Psoas muscle (tissue), 8 donors: ENCODE measurements around the gene PAK1. TPM values are rescaled to one million over a fixed set of nuclear protein-coding genes. Genes with fewer than 3 reads are reported as not detected.

ENCODE experiments used
- ATAC-seq, 4 donors: fragments of 200-7000 bp; cut with Tn5 transposase; one replicate each; pipeline ENCODE4 v1.9.1; 2020; ENCODE audit warnings: moderate library complexity in 3 of 4, mild to moderate bottlenecking in 2 of 4
- DNase-seq, 2 donors: peaks; one replicate each; pipeline ENCODE4 v3.0.0-alpha.2; 2020
- H3K27ac ChIP-seq: fragments of 200-600 bp; one replicate; pipeline ENCODE4 v1.8.0; 2022
- H3K27me3 ChIP-seq, 3 donors: fragments of 200-600 bp in 1 of 3; one replicate each; pipeline versions ENCODE4 v1.6.1 to v1.8.0; 2013 to 2022; ENCODE audit warnings: low read length in 2 of 3, mild to moderate bottlenecking in 2 of 3, moderate library complexity in 1 of 3; ENCODE audit not compliant: insufficient read depth in 3 of 3
- H3K36me3 ChIP-seq, 2 donors: fragments of 200-600 bp in 1 of 2; one replicate each; pipeline versions ENCODE4 v1.6.1 to v1.8.0; 2013 to 2022; ENCODE audit warnings: low read depth in 1 of 2, mild to moderate bottlenecking in 1 of 2, moderate library complexity in 1 of 2; ENCODE audit not compliant: insufficient read depth in 1 of 2
- H3K4me1 ChIP-seq: fragments of 200-600 bp; one replicate; pipeline ENCODE4 v1.8.0; 2022
- H3K4me3 ChIP-seq: fragments of 200-600 bp; one replicate; pipeline ENCODE4 v1.8.0; 2022; ENCODE audit warnings: mild to moderate bottlenecking
- H3K9me3 ChIP-seq: fragments of 200-600 bp; one replicate; pipeline ENCODE4 v1.8.0; 2022
- CTCF ChIP-seq: fragments of 200-600 bp; IDR thresholded peaks from one replicate; pipeline ENCODE4 v1.8.0; 2022; ENCODE audit warnings: antibody characterized with exemption
- WGBS, 3 donors: extraction: QIAGEN DNeasy Blood & Tissue Kit; methylation state at CpG; one replicate each; pipeline versions ENCODE4 v1.1.6 to v1.1.7; 2013; 5-methylcytosine and 5-hydroxymethylcytosine counted together
- intact Hi-C, 2 donors: fragments of 100-400 bp; cut with DNase I; formaldehyde crosslinking; loops; one replicate each; pipeline versions ENCODE4 v1.11.0 to v1.14.2; 2022
- polyA plus RNA-seq, 3 donors: library from polyadenylated mRNA; stranded (reverse); fragments of 200-250 nt; gene quantifications; one replicate each; pipeline ENCODE4 v1.2.3, GENCODE V29; 2013
- total RNA-seq, 4 donors: library from RNA; stranded (reverse); fragmentation: NEBNext Ultra II Directional in 2 of 4; extraction: Animal tissue kit (Norgen Biotek cat#: 25700) in 2 of 4; gene quantifications; one replicate each; pipeline versions ENCODE4 v1.2.1 to v1.2.4, GENCODE V29; 2021 to 2023
- donor health status: healthy with polysubstance abuse.
- donor health status: DM: no; HTN: no; CAD: no; lungs with moderate emphysema.
- donor health status: Bipolar disorder and iron deficiency.
- donor health status: healthy.
- donor health status: DM: yes; HTN: yes; CAD: no.
- donor health status: DM: no; HTN: no; CAD: no.
- donor health status: DM: no; HTN: no; CAD: no.
- donor health status: DM: yes; HTN: yes; CAD: no.

The PAK1 gene
- total and polyA plus RNA-seq, 7 donors, result 12.8 to 78.7 (median 39.5) TPM

- WGBS, 3 donors, result 22 to 35% (median 32%) methylated on average over 4 of the region's 4 CpGs
- no peaks in the 10 kb centered on the region for H3K9me3 ChIP-seq
These were observed 18.8 kb downstream of the PAK1 start for GRCh38 chr11:77454867-77455655.

GRCh38 chr11:77450227-77450626, 23.7 kb downstream of the PAK1 start:
- Histone ChIP-seq H3K27ac (no peak overlapping the region), H3K4me1 (no peaks in the 10 kb centered on the region), H3K4me3 (no peak overlapping the region), H3K27me3 (no peaks in the 10 kb centered on the region), H3K9me3 (no peaks in the 10 kb centered on the region), H3K36me3 (no peaks in the 10 kb centered on the region)
- WGBS, 3 donors, result 91 to 100% (median 93%) methylated on average over 1 of the region's 1 CpG
- no peak for TF ChIP-seq CTCF
- DNase-seq (no peak), ATAC-seq (no peak)
- intact Hi-C loops, result no loop called here

More at GRCh38 chr11:77454867-77455655, 18.8 kb downstream of the PAK1 start:
- H3K27ac ChIP-seq, result no peak overlapping the region
- intact Hi-C loops, result no loop called here
- H3K27me3 ChIP-seq, result no peaks in the 10 kb centered on the region
- TF ChIP-seq CTCF, result no peak
- H3K4me3 ChIP-seq, result no peak overlapping the region
- no peaks in the 10 kb centered on the region for H3K36me3 ChIP-seq
- no peak for DNase-seq
- H3K4me1 ChIP-seq, result peaks cover 17% of the 10 kb centered on the region
- ATAC-seq, result no peak

- intact Hi-C loops, result no loop called here
- H3K27ac ChIP-seq, result no peak overlapping the region
These were observed 24.1 kb downstream of the PAK1 start for GRCh38 chr11:77449784-77450183.

GRCh38 chr11:77449060-77449521, 24.8 kb downstream of the PAK1 start:
- DNase-seq (no peak), ATAC-seq (no peak)
- intact Hi-C loops, result no loop called here
- H3K4me1 ChIP-seq, result no peaks in the 10 kb centered on the region
- no peaks in the 10 kb centered on the region for H3K27me3 ChIP-seq
- H3K9me3 ChIP-seq, result no peaks in the 10 kb centered on the region
- no peaks in the 10 kb centered on the region for H3K36me3 ChIP-seq
- H3K27ac ChIP-seq, result no peak overlapping the region
- WGBS, 3 donors, result 62 to 70% (median 64%) methylated on average over 5 of the region's 5 CpGs
- TF ChIP-seq CTCF, result no peak
- H3K4me3 ChIP-seq, result no peak overlapping the region

More at GRCh38 chr11:77449784-77450183, 24.1 kb downstream of the PAK1 start:
- H3K36me3 ChIP-seq, result no peaks in the 10 kb centered on the region
- H3K4me1 ChIP-seq, result no peaks in the 10 kb centered on the region
- H3K9me3 ChIP-seq, result no peaks in the 10 kb centered on the region
- no peaks in the 10 kb centered on the region for H3K27me3 ChIP-seq
- no peak for TF ChIP-seq CTCF
- DNase-seq, result no peak
- WGBS, 3 donors, result 94 to 98% (median 96%) methylated on average over 1 of the region's 1 CpG
- ATAC-seq, result no peak
- no peak overlapping the region for H3K4me3 ChIP-seq

- no peak for ATAC-seq
- intact Hi-C loops, result no loop called here
- Histone ChIP-seq H3K36me3 (no peaks in the 10 kb centered on the region), H3K9me3 (no peaks in the 10 kb centered on the region), H3K27me3 (no peaks in the 10 kb centered on the region), H3K4me3 (no peak overlapping the region), H3K4me1 (no peaks in the 10 kb centered on the region), H3K27ac (no peak overlapping the region)
- TF ChIP-seq CTCF, result no peak
- WGBS, 3 donors, result 91 to 94% (median 93%) methylated on average over 2 of the region's 2 CpGs
- DNase-seq, result no peak
These were observed 25.6 kb downstream of the PAK1 start for GRCh38 chr11:77448269-77448668.
